Right forelimb (tissue), 1 donor: Measurements from ENCODE around the gene LLGL2.
"Not testable (repeated sequence)": the region's sequence is repeated elsewhere in the genome, so short reads cannot be mapped to it uniquely, and the experiment has no call there.

Experiments used
- DNase-seq: peaks from one replicate; pipeline ENCODE4 v3.0.0-alpha.2; 2018

Gene LLGL2, protein sequence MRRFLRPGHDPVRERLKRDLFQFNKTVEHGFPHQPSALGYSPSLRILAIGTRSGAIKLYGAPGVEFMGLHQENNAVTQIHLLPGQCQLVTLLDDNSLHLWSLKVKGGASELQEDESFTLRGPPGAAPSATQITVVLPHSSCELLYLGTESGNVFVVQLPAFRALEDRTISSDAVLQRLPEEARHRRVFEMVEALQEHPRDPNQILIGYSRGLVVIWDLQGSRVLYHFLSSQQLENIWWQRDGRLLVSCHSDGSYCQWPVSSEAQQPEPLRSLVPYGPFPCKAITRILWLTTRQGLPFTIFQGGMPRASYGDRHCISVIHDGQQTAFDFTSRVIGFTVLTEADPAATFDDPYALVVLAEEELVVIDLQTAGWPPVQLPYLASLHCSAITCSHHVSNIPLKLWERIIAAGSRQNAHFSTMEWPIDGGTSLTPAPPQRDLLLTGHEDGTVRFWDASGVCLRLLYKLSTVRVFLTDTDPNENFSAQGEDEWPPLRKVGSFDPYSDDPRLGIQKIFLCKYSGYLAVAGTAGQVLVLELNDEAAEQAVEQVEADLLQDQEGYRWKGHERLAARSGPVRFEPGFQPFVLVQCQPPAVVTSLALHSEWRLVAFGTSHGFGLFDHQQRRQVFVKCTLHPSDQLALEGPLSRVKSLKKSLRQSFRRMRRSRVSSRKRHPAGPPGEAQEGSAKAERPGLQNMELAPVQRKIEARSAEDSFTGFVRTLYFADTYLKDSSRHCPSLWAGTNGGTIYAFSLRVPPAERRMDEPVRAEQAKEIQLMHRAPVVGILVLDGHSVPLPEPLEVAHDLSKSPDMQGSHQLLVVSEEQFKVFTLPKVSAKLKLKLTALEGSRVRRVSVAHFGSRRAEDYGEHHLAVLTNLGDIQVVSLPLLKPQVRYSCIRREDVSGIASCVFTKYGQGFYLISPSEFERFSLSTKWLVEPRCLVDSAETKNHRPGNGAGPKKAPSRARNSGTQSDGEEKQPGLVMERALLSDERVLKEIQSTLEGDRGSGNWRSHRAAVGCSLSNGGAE

DNA sequence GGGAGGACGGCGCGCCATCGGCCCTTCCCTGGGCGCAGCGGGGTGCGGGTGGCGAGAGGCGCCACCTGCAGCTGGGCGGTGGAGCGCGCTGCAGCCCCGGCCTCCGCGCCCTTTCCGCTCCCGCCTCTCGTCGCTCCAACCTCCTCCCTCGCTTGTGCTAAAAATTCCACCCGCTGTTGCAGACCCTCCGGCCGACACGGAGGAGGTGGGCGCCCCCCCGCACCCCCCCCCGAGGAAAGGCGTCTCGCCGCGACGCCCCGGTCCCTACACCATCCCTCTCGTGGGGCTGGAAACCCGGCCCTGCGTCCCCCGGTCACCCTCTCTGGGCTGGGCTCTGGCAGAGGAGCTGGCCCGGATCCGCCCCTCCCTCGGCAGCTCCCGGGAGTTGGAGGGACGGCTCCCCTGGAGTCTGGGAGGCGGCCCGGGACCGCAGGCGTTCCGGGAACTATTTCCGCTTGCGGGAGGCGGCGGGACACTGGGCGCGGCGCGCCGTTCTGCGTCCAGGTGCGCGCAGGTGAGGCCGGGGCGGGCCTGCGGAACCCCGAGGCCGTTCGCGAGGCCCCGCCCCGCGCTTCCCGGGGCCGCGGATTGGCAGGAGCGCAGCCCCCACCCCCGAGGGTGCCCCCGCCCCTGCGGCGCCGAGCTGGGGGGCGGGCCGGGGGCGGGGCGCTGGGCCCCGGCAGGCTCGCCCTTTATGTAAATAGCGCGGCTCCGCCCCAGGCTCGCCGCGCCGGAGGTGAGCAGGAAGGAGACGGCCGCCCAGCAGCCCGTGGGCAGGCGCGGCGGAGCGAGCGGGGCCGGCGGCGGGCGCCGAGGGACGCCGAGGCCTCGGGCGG is at the start of gene LLGL2:
TSS of gene LLGL2 (plus strand) at position 728 of the 836 bp plus-strand sequence. CDS start 17,730 bp downstream, outside the sequence.
- peak; percentile 76 for DNase-seq

DNA sequence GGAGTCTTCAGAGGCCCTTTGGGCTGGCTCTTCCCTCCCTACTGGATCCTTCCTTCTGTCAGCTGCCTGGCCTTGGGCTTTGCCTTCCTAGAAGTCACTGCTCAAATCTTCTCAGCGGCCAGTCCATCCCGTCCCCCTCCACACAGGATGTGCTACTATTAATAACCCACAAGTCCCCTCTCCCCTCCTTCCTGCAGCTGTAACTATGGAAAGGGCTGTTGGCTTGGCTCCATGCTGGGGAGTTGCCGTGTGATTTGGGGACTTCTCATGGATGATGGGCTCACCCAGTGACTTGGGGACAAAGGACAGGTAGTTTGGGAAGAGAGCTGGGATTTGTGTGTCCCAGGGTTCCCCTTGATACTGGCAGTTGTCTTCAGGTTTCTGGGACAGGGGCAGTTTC is 49.6 kb upstream of the LLGL2 start:
- DNase-seq, result peak; percentile 70

DNA sequence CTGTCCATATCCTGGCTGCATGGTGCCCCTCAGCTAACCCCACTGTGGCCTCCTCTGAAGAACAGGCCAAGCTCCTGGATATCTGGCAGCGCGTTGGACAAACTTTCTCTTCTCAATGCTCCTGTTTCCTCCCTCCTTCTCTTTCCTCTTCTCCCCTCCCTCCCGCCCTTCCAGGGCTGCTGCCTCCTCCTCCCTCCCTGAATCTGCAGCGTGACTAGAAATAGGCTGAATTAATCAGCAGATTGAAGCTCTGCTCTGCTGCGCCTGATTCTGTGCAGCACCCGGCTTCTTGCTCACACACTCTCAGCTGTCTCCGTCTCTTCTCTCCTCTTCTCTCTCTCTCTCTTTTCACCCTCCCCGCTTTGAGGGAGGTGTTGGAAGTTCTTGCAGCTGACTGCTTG is 49.2 kb upstream of the LLGL2 start:
- DNase-seq, result no peak

DNA sequence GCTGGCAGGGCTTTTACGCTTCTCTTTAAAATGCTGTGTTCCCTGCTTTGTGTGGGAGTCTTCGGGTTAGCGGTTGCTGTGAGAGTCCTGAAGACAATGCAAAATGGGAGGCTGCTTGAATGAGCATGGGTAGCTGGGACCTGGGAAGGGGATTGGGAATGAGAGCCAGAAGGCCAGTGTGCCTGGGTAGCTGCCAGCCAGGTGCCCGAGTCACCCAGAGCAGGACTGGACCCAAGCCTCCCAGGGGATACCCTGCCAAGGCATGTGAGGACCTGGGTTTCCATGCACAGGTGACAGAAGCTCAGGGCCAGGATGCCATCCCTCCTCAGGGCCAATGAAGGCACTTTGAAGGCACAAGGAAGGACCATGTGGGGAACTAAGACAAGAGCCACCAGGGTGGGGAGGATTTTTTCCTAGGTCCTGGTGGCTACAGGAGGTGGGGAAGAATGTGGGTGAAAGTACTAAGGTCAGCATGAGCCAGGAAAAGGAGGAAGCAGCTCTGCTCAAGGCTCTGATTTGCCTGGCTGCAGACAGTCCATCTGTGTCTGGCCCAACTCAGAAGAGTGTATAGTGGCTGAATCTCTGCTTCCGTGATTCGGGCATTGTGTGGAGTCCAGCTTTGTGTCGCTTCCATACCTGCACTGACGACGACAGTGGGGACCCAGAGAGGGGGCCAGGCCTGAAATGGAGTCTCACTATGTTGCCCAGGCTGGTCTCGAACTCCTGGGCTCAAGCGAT is 48.6 kb upstream of the LLGL2 start:
- DNase-seq, result no peak

DNA sequence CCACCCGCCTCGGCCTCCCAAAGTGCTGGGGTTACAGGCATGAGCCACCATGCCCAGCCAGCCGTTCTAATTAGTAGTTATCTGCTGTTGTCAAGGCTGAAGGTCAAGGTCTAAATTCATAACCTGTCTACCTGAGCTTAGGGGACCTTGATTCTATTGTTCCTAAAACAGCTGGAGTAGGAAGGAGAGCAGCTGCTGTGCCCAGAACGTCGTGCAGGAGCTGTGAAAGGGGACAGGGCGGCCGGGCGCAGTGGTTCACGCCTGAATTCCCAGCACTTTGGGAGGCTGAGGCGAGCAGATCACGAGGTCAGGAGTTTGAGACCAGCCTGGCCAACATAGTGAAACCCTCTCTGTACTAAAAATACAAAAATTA is 48.0 kb upstream of the LLGL2 start:
- not testable (repeated sequence) for DNase-seq

DNA sequence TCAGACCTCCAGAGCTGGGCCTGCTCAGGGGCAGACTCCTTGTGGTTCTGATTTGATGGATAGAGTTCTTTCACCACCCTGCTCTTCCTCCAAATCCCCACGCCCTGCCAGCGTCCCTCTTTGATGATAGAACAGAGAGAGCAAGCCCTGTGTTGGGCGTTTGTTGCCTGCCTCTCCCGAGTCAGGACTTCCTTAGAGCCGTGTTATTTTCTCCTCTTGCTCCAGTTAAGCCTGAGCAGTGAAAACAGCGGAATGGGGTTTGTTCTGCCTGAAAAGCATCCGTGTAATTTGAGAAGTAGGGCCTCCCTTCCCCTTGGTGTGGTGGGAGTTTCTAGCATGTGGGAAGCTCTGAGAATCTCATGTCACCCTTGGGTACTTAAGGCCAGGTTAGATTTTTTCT is 47.0 kb upstream of the LLGL2 start:
- no peak for DNase-seq

DNA sequence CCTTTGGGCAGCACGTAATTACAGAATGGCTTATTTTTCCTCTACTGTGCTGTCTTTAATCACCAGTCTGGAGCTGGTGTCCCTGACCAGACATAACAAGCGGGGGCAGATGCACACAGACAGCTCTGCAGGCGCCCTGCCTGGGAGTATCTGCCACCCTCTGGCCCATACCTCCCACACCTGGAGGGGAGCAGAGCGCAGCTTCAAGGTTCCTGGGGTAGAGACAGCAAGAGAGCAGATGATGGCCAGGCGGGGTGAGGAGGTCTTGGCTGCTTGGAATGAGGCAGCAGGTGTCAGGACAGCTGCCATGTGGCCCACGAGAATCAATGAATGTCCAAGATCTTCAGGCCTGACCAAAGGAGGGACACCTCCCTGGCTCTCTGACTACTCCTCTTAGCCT is 45.2 kb upstream of the LLGL2 start:
- DNase-seq, result peak; percentile 44

DNA sequence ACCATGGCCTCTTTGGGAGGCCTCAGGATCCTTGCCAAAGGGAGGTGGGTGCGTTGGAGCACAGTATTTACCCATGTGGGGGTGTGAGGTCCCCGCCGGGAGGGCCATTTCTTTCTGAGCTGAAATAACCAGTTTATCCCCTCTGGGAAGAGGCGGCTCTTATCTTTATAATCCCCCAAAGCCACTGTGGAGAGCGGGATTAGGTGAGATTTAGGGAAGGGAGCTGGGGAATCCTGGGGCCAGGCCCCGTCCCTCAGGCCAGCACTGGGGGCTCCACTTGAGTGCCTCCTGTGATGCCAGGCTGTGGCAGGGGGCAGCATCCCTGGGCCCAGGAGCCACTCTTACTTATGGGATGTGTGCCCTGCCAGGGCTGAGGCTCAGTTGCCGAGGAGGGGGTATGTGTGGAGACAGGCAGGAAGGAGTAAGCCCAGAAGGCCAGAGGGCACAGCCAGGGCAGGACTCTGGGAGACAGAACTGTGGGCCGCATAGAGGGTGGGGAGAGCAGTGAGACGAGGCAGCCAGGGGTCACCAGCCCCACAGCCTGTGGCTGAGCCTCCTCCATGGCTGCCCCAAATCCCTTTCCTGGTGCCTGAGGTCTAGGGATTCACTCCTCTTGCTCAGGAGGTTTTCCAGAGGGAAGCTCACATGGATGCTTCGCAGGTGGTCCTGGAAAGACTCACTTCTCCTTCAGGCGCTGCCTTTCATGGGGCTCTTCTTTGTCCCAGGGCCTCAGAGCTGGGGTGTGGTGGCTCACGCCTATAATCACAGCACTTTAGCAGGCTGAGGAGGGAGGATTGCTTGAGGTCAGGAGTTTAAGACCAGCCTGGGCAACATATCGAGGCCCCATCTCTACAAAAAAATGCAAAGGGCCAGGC is 44.1 kb upstream of the LLGL2 start:
- DNase-seq, result peak; percentile 44

DNA sequence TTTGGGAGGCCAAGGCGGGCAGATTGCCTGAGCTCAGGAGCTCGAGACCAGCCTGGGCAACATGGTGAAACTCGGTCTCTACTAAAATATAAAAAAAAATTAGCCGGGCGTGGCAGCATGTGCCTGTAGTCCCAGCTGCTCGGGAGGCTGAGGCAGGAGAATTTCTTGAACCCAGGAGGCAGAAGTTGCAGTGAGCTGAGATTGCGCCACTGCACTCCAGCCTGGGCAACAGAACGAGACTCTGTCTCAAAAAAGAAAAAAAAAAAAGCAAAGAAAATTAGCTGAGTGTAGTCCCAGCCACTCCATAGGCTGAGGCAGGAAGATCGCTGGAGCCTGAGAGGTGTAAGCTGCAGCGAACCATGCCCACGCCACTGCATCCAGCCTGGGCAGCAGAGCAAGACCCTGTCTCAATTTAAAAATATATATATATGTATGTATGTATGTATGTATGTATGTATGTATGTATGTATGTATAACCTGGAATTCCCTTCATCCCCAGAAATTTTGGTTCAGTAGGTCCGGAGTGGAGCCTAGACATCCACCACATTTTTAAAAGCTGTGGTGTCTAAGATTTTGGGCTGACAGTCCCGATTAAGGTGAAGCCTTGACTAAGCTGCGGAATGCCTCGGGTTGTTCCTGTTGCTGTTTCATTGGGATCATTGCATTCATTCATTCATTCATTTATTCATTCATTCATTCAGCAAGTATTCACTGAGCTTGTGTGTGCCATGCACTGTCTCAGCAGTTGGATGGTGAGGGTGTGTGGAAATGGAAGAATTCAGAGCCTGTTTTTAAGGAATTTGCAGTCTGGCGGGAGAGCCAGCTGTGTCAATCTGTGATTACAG is 43.2 kb upstream of the LLGL2 start:
- DNase-seq, result no peak

DNA sequence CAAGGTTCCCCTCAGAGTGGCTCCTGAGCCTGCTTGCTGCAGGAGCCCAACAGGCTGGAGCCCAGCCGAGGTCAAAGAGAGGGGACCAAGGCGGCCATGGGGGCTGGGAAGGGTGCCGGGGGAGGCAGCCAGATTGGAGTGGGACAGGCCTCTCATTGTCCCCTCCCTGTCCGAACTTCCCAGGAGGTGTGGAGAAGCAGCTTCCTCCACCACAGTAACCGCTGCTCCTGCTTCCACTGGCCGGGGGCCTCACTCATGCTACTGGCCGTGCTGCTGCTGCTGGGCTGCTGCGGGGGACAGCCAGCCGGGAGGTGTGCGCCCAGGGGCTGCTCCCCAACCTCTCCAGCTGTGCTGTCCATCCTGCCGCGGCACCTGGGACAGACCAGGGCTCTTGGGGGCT is 39.8 kb upstream of the LLGL2 start:
- DNase-seq, result peak; percentile 42

DNA sequence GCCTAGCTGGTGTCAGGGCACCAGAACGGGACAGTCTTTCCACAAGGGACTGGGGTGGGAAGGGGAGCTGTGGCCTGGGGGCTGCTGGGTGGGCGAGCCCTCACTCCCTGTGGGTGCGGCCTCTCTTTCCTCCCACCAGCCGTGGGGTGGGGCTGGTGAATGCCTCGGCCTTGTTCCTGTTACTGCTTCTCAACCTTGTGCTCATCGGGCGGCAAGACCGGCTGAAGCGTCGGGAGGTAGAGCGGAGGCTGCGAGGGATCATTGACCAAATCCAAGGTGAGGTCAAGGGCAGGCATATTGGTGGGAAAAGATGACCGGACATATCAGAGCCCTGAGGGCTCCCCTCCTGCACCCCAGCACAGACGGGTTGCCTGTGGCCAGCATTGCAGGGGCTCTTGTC is 39.3 kb upstream of the LLGL2 start:
- DNase-seq, result no peak

DNA sequence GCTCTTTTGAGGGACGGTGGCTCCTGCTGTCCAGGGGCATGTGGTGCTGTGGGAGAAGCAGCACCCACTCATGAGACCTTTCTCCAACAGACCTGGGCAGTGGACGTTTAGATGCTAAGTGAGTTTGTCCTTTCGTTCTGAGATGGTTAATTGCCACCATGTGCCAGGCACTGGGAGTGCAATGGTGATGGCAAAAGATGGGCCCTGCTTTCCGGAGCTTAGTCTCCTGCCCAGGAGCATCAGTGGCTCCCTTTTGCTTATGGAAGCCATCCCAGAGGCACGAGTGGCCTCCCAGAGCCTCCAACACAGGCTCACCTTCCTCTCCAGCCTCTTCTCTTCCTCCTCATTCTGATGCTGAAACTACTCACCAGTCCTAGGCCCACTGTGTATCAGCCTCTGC is 38.5 kb upstream of the LLGL2 start:
- no peak for DNase-seq

DNA sequence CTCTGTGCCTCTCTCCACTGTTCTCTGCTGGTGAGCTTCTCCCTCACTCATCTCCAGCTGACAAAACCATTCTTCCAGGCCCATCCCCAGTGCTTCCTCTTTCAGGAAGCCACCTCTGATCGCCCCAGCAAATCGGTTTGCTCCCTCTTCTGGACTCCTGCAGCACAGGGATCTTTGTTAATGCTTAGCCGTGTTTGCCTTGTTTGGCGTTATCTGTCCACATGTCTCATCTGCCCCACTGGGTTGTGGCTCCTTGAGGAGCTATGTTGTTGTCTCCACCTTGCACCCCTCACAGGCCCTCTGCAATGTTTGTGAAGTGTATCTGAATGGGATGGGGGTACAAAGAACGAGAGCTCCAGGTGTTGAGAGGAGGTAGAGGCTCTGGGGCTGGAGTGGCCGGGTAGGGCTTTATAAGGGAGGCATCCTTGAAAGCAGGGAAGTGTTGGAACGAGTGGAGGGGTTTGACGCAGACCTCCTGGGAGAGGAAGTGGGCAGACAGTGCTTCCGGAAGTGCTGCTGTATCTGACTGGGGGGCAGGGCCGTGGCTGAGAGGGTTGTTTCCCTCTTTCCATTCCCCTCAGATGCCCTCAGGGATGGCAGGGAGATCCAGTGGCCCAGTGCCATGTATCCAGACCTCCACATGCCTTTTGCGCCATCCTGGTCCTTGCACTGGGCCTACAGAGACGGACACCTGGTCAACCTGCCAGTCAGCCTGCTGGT is 38.0 kb upstream of the LLGL2 start:
- DNase-seq, result no peak

DNA sequence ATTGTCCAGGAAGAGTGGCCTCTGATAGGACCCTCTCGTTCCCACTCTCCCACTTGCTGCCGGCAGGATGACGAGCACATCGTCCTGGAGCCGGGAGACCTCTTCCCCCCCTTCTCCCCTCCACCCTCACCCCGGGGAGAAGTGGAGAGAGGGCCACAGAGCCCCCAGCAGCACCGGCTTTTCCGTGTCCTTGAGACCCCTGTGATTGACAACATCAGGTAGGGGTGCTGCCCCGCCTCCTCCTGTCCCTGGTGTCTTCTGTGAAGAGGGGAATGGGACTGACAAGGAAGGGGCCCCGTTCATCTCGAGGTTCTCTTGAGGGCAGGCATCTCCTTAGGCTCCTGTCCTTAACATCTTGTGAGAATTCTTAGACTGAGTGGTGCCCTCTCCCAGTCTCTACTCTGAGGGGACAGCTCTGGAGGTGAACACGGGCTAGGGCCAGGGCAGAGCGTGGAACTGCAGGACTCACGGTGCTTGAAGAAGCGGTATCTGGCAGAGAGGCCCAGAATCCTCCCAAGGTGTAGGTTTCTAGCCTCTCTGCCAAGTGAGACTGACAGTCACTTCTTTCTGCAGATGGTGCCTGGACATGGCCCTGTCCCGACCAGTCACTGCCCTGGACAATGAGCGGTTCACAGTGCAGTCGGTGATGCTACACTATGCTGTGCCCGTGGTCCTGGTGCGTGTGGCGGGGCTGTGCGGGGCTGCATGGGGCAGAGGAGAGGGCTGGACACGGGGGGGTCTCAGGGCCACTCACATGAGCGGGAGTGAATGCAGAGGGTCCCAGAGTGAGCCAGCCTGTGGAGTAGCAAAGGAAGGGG is 36.6 kb upstream of the LLGL2 start:
- no peak for DNase-seq

DNA sequence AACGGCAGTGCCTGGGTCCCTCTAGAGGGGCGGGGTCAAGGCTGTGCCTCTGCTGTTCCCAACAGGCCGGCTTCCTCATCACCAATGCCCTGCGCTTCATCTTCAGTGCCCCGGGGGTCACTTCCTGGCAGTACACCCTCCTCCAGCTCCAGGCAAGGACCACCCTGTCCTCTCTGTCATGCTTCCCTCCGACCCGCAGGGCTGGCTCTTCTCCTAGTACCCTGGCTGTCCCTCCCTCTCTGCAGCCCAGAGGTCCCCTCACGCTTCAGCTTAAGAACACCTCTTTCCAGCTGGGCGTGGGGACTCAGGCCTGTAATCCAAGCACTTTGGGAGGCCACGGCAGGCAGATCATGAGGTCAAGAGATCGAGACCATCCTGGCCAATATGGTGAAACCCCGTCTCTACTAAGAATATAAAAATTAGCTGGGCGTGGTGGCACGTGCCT is 36.0 kb upstream of the LLGL2 start:
- DNase-seq, result no peak

DNA sequence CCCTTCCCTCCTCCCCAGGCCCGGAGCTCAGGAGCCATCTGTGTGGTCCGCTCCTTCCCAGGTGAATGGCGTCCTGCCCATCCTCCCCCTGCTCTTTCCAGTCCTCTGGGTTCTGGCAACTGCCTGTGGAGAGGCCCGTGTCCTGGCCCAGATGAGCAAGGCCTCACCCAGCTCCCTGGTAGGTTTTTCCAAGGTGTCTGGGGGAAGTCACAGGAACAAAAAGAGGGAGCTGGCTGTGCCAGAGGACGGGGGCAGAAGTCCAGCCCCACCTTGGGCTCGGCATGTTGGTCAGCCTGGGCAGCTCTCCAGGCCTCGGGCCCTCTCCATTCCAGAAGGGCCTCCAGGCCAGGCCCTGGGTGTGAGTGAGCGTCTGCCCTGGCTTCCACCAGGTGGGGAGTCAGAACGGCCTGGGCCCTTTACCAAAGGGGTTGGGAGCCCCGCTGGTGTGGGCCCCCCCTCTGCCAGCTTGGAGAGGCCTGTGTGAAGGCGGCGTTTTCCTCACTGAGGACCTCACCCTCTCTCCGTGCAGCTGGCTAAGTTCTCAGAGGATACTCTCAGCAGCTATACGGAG is 35.2 kb upstream of the LLGL2 start:
- no peak for DNase-seq

DNA sequence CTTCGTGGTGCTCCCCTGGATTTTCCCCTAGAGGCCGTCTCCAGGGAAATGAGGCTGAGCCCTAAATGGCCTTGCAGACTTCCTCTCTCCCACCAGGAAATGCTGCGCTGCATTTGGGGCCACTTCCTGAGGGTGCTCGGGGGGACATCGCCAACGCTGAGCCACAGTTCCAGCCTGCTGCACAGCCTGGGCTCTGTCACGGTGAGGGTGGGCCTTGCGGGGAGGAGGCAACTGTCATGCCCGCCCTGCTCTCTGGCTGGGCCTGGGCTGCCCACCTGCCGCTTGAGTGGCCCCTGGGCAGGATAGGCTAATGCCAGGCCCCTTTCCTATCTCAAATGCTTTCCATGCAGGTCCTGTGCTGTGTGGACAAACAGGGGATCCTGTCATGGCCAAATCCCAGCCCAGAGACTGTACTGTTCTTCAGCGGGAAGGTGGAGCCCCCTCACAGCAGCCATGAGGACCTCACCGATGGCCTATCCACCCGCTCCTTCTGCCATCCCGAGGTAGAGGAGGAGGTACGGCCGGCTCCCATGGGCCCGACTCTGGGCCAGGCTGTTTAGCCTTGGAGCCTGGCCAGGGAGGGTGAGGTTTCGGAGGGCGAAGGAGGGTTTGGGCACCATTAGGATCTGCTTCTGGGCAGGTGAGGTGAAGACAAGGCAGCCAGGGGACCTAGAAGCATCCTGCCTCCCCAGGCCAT is 34.4 kb upstream of the LLGL2 start:
- no peak for DNase-seq
